K562 (cell line): Measurements from ENCODE around the gene ERCC6L. TPM values are rescaled to one million over a fixed set of nuclear protein-coding genes. Genes with fewer than 3 reads are reported as not detected.

Source experiments
- ATAC-seq: fragments of 200-7000 bp; cut with Tn5 transposase; 3 replicates; pipeline ENCODE4 v1.9.1; 2020; ENCODE audit warnings: moderate library complexity
- BruUV-seq: library from RNA; stranded (reverse); fragments of 400-500 nt; replicated peaks from 2 replicates; lab custom pipeline; 2021; lab: Mats Ljungman, UMichigan
- CTCF ChIA-PET: fragments of 300-600 bp; formaldehyde crosslinking; extraction: SDS; loops from one replicate; lab custom pipeline; 2021; ENCODE audit warnings: low intra/inter-chr PET ratio; lab: Yijun Ruan, JAX
- POLR2A ChIA-PET: fragments of 300-600, 350-650 bp; sonication (Branson Sonifier 250); formaldehyde crosslinking; extraction: SDS; loops from one replicate; lab custom pipeline; 2021; ENCODE audit warnings: antibody characterized with exemption, inconsistent platforms; lab: Yijun Ruan, JAX
- DNase-seq, 4 experiments: peaks; one replicate each; pipeline versions ENCODE4 v3.0.0 to v3.0.0-alpha.2; 2011 to 2018; ENCODE audit warnings: low spot score in 3 of 4, mixed read lengths in 3 of 4; ENCODE audit errors: extremely low read depth in 1 of 4
- FAIRE-seq: peaks from 2 replicates; lab custom pipeline; 2011; peaks lifted over from hg19 to GRCh38; lab: Jason Lieb, UNC
- H2AFZ ChIP-seq: 2 replicates; pipeline ENCODE4 v1.6.0; 2011; ENCODE audit warnings: low read depth, low read length, control low read depth, inconsistent platforms
- H3K27ac ChIP-seq: fragments of 200-600 bp; 3 replicates; pipeline ENCODE4 v1.8.0; 2011; ENCODE audit warnings: low read depth, mild to moderate bottlenecking, control low read depth, inconsistent platforms, low read length, moderate library complexity, mixed read lengths; ENCODE audit errors: extremely low read depth
- H3K27me3 ChIP-seq, 2 experiments: fragments of 300-600 bp in 1 of 2; 2 replicates in 1 of 2; 3 replicates in 1 of 2; pipeline versions ENCODE4 v1.6.0 to v1.8.0; 2011; ENCODE audit warnings: inconsistent platforms in 2 of 2, low read length in 2 of 2, mild to moderate bottlenecking in 1 of 2, mixed read lengths in 1 of 2, moderate library complexity in 1 of 2; ENCODE audit not compliant: control insufficient read depth in 2 of 2, insufficient read depth in 2 of 2
- H3K36me3 ChIP-seq: fragments of 300-600 bp; 3 replicates; pipeline ENCODE4 v1.8.0; 2011; ENCODE audit warnings: mild to moderate bottlenecking, low read length, inconsistent platforms; ENCODE audit not compliant: control insufficient read depth, insufficient read depth
- H3K4me1 ChIP-seq, 2 experiments: fragments of 200-600 bp in 1 of 2; replicated peaks in 1 of 2; 2 replicates in 1 of 2; 3 replicates in 1 of 2; pipeline versions ENCODE4 v1.5.1 to v1.8.0; 2011; ENCODE audit warnings: inconsistent platforms in 2 of 2, low read length in 2 of 2, mild to moderate bottlenecking in 1 of 2, mixed read lengths in 1 of 2, moderate library complexity in 1 of 2; ENCODE audit not compliant: control insufficient read depth in 2 of 2, insufficient read depth in 2 of 2
- H3K4me2 ChIP-seq: 2 replicates; pipeline ENCODE4 v1.6.1; 2011; ENCODE audit warnings: low read length, control low read depth, inconsistent platforms, mixed read lengths; ENCODE audit not compliant: insufficient read depth
- H3K4me3 ChIP-seq: fragments of 200-600 bp; sonication (generic), shearing (Covaris generic); 2 replicates; pipeline ENCODE4 v1.5.1; 2016; ENCODE audit warnings: control low read depth, inconsistent platforms
- H3K79me2 ChIP-seq: fragments of 200-600 bp; 3 replicates; pipeline ENCODE4 v1.8.0; 2011; ENCODE audit warnings: low read length, inconsistent platforms; ENCODE audit not compliant: control insufficient read depth, insufficient read depth
- H3K9ac ChIP-seq, 2 experiments: 2 replicates each; pipeline versions ENCODE4 v1.6.0 to v1.6.1; 2011; ENCODE audit warnings: low read depth in 2 of 2, low read length in 2 of 2, control low read depth in 1 of 2, inconsistent platforms in 1 of 2, mild to moderate bottlenecking in 1 of 2, mixed read lengths in 1 of 2; ENCODE audit not compliant: insufficient read depth in 1 of 2
- H3K9me1 ChIP-seq: one replicate; pipeline ENCODE4 v1.6.0; 2011; ENCODE audit warnings: inconsistent platforms, mild to moderate bottlenecking, low read length, moderate library complexity; ENCODE audit not compliant: control insufficient read depth, insufficient read depth
- H3K9me3 ChIP-seq: replicated peaks from 2 replicates; pipeline ENCODE4 v1.5.1; 2011; ENCODE audit warnings: low read depth, low read length, inconsistent platforms; ENCODE audit not compliant: control insufficient read depth, insufficient read depth
- H4K20me1 ChIP-seq: replicated peaks from 2 replicates; pipeline ENCODE4 v1.6.1; 2011; ENCODE audit warnings: low read length, inconsistent platforms, mixed read lengths; ENCODE audit not compliant: control insufficient read depth, insufficient read depth
- BCL6 ChIP-seq: fragments of 250-450 bp; sonication (Bioruptor Pico); IDR thresholded peaks from 2 replicates; pipeline ENCODE4 v1.4.0; 2020
- DDX20 ChIP-seq: fragments of 450-650 bp; IDR thresholded peaks from 2 replicates; pipeline ENCODE4 v1.6.1; 2016; ENCODE audit warnings: missing genetic modification characterization, low read depth, mild to moderate bottlenecking, missing compliant biosample characterization, moderate library complexity
- E2F5 ChIP-seq: sonication (generic); formaldehyde crosslinking; IDR thresholded peaks from 2 replicates; pipeline ENCODE4 v1.8.0; 2022; ENCODE audit warnings: mild to moderate bottlenecking, missing genetic modification reagents
- GABPA ChIP-seq: fragments of 200-800 bp; sonication (Bioruptor generic); conservative IDR thresholded peaks from 2 replicates; pipeline ENCODE4 v1.6.1; 2016; ENCODE audit warnings: low read depth, missing genetic modification characterization, missing compliant biosample characterization
- HDAC1 ChIP-seq, 2 experiments: fragments of 450-650 bp; IDR thresholded peaks; 2 replicates each; pipeline ENCODE4 v1.6.1; 2016 to 2017; ENCODE audit warnings: inconsistent platforms in 1 of 2, mild to moderate bottlenecking in 1 of 2, moderate library complexity in 1 of 2
- MECOM ChIP-seq: fragments of 250-450 bp; sonication (Bioruptor Pico); IDR thresholded peaks from 2 replicates; pipeline ENCODE4 v1.8.0; 2022; ENCODE audit warnings: inconsistent platforms
- MYNN ChIP-seq, 2 experiments: sonication (generic); formaldehyde crosslinking in 1 of 2; IDR thresholded peaks; 2 replicates each; pipeline versions ENCODE4 v1.5.0 to v1.6.1; 2016 to 2020; ENCODE audit warnings: antibody characterized with exemption in 1 of 2, missing genetic modification reagents in 1 of 2
- PHTF2 ChIP-seq: fragments of 250-450 bp; sonication (Bioruptor Pico); IDR thresholded peaks from 2 replicates; pipeline ENCODE4 v1.5.0; 2021; ENCODE audit warnings: mild to moderate bottlenecking
- SMAD3 ChIP-seq: fragments of 450-650 bp; formaldehyde crosslinking; conservative IDR thresholded peaks from 2 replicates; pipeline ENCODE4 v1.4.0; 2020; ENCODE audit warnings: mild to moderate bottlenecking
- U2AF2 ChIP-seq: fragments of 200-400 bp; formaldehyde crosslinking; optimal IDR thresholded peaks from 2 replicates; pipeline ENCODE3; 2017; ENCODE audit warnings: low read depth, mild to moderate bottlenecking, low read length
- ZNF280B ChIP-seq: fragments of 250-450 bp; sonication (Bioruptor Pico); IDR thresholded peaks from 2 replicates; pipeline ENCODE4 v1.5.1; 2021; ENCODE audit warnings: mild to moderate bottlenecking
- ZNF41 ChIP-seq: fragments of 250-450 bp; sonication (Bioruptor Pico); conservative IDR thresholded peaks from 2 replicates; pipeline ENCODE4 v1.4.0; 2020; ENCODE audit warnings: mild to moderate bottlenecking
- ZNF586 ChIP-seq: fragments of 450-650 bp; formaldehyde crosslinking; conservative IDR thresholded peaks from 2 replicates; pipeline ENCODE4 v1.4.0; 2020; ENCODE audit warnings: mild to moderate bottlenecking, moderate library complexity
- ZNF764 ChIP-seq: fragments of 250-450 bp; sonication (Bioruptor Pico); IDR thresholded peaks from 2 replicates; pipeline ENCODE4 v1.4.0; 2020; ENCODE audit warnings: low read depth, mild to moderate bottlenecking, moderate library complexity
- ZSCAN29 ChIP-seq: fragments of 450-650 bp; IDR thresholded peaks from 2 replicates; pipeline ENCODE4 v1.6.1; 2017
- WGBS: fragments of 100-300 bp; shearing (Covaris generic); methylation state at CpG from one replicate; pipeline ENCODE4 v1.1.6; 2016; ENCODE audit warnings: low coverage, mixed read lengths; ENCODE audit not compliant: insufficient coverage; ENCODE audit errors: missing lambda C conversion rate; 5-methylcytosine and 5-hydroxymethylcytosine counted together
- in situ Hi-C: fragments of 300-500 bp; cut with MboI; formaldehyde crosslinking; loops from 4 replicates; pipeline ENCODE4 v1.15.0; 2018; ENCODE audit warnings: inconsistent platforms, mixed read lengths
- intact Hi-C: fragments of 100-400 bp; cut with micrococcal nuclease; formaldehyde crosslinking; loops from 2 replicates; pipeline ENCODE4 v1.14.2; 2022
- polyA plus RNA-seq, 8 experiments: library from polyadenylated mRNA; depleted of rRNA in 4 of 8; stranded (reverse) in 5 of 8; unstranded in 3 of 8; fragments of >200 nt; fragmentation: Nextera tagmentation in 2 of 8; fragmentation: Illumina TruSeq in 1 of 8; extraction: Ambion mirVana in 2 of 8; extraction: Trizol in 1 of 8; gene quantifications; 2 replicates each; pipeline versions ENCODE4 v1.2.1 to v1.2.3, GENCODE V29; 2011 to 2014; ENCODE audit warnings: inconsistent platforms in 1 of 8, missing spikeins in 1 of 8
- total RNA-seq, 7 experiments: library from RNA; depleted of rRNA in 6 of 7; stranded (reverse); fragments of >200 nt in 6 of 7; fragmentation: Illumina TruSeq in 2 of 7; extraction: Trizol in 2 of 7; gene quantifications; 2 replicates each; pipeline versions ENCODE4 v1.2.1 to v1.2.3, GENCODE V29; 2011 to 2021; ENCODE audit warnings: low replicate concordance in 1 of 7

Gene ERCC6L
- total and polyA plus RNA-seq, 9 of the 15 experiments (the other 6 are each of a cell fraction or from before 2014, with no cell fraction given), result 6.4 to 17.4 (median 11.9) TPM

DNA sequence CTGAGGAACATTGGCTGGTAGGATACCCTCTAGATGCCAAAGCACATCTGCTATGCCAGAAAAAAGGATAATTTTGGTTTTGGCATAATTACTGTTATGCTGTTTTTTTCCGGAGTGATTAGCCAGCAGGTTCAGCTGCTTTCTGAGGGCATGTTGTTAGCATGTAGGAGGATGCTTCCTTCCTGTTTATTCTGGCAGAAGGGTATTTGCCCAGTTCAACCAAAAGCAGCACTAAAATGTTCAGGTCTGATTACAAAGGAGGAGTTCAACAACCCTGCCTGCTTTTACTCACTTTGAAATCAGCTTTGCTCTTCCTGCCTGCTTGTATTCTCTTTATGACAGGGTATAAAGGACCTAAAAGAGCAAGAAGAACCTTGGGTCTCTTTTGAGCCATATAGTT, 21.9 kb downstream of the ERCC6L start:
- H3K79me2 ChIP-seq, result peaks cover 11% of the 10 kb centered on the region; the same call in 2 of the 3 replicates
- H3K4me2 ChIP-seq, result no peak overlapping the region
- FAIRE-seq (no peak), DNase-seq (no peak), ATAC-seq (no peak)
- TF ChIP-seq BCL6 (CRISPR knock-in tag) (no peak), E2F5 (CRISPR knock-in tag) (no peak), GABPA (no peak), ZNF586 (no peak), ZNF280B (CRISPR knock-in tag) (no peak), HDAC1 (IDR thresholded peaks at IDR 0.05) (no peak), MYNN (IDR thresholded peaks at IDR 0.05) (no peak), MYNN (CRISPR knock-in tag; IDR thresholded peaks at IDR 0.05) (no peak), MECOM (no peak), SMAD3 (CRISPR knock-in tag) (no peak), DDX20 (tag) (no peak), ZNF41 (CRISPR knock-in tag) (no peak), U2AF2 (no peak), ZSCAN29 (no peak), PHTF2 (no peak), ZNF764 (CRISPR knock-in tag) (no peak)
- H3K9ac ChIP-seq, result no peak overlapping the region
- H2AFZ ChIP-seq, result no peak overlapping the region
- no peaks in the 10 kb centered on the region for H3K36me3 ChIP-seq
- in situ Hi-C loops (no loop called here), intact Hi-C loops (no loop called here)
- ChIA-PET POLR2A (no interaction called here), CTCF (no interaction called here)
- no peaks in the 10 kb centered on the region for H3K9me3 ChIP-seq
- H3K4me1 ChIP-seq, result no peaks in the 10 kb centered on the region; a peak in 2 of 5 replicates
- H4K20me1 ChIP-seq, result no peaks in the 10 kb centered on the region
- no peaks in the 10 kb centered on the region for H3K27me3 ChIP-seq
- H3K27ac ChIP-seq, result no peak overlapping the region
- 11% methylated on average over 1 of the region's 1 CpG for WGBS
- no peak overlapping the region for H3K4me3 ChIP-seq
- no TSS peak for BruUV-seq
- H3K9me1 ChIP-seq, result no peaks in the 10 kb centered on the region
